Endothelial cell of umbilical vein (primary cell): ENCODE measurements around the gene CASKIN1. TPM values are rescaled to one million over a fixed set of nuclear protein-coding genes. Genes with fewer than 3 reads are reported as not detected.

Experiments
- BruUV-seq: library from RNA; stranded (reverse); fragments of 400-500 nt; replicated peaks from 2 replicates; lab custom pipeline; 2021; lab: Mats Ljungman, UMichigan
- CTCF ChIA-PET: fragments of 300-600, 350-600 bp; sonication (Branson Sonifier 250); formaldehyde crosslinking; loops from one replicate; lab custom pipeline; 2021; ENCODE audit warnings: antibody characterized with exemption, inconsistent platforms; lab: Charles Lee
- POLR2A ChIA-PET: fragments of 300-600, 350-600 bp; sonication (Branson Sonifier 250); formaldehyde crosslinking; loops from one replicate; lab custom pipeline; 2021; ENCODE audit warnings: antibody characterized with exemption, inconsistent platforms; lab: Charles Lee
- DNase-seq: peaks from one replicate; pipeline ENCODE4 v3.0.0-alpha.2; 2011; ENCODE audit warnings: low read depth, low spot score
- FAIRE-seq: peaks from 2 replicates; lab custom pipeline; 2011; peaks lifted over from hg19 to GRCh38; lab: Jason Lieb, UNC
- H2AFZ ChIP-seq: 2 replicates; pipeline ENCODE4 v1.6.0; 2012; ENCODE audit warnings: low read depth, low read length, control low read depth, inconsistent platforms
- H3K27ac ChIP-seq: 2 replicates; pipeline ENCODE4 v1.5.1; 2011; ENCODE audit warnings: low read depth, mild to moderate bottlenecking, control low read depth, low read length, moderate library complexity; ENCODE audit not compliant: insufficient read depth
- H3K27me3 ChIP-seq, 2 experiments: 2 replicates each; pipeline versions ENCODE4 v1.6.0 to v1.6.1; 2011; ENCODE audit warnings: low read length in 2 of 2, mixed read lengths in 1 of 2; ENCODE audit not compliant: control insufficient read depth in 2 of 2, insufficient read depth in 2 of 2
- H3K36me3 ChIP-seq, 2 experiments: 2 replicates in 1 of 2; 3 replicates in 1 of 2; pipeline ENCODE4 v1.5.1; 2011; ENCODE audit warnings: low read length in 2 of 2, mild to moderate bottlenecking in 1 of 2, moderate library complexity in 1 of 2; ENCODE audit not compliant: control insufficient read depth in 2 of 2, insufficient read depth in 2 of 2; ENCODE audit errors: extremely low read depth in 1 of 2
- H3K4me1 ChIP-seq: 3 replicates; pipeline ENCODE4 v1.5.1; 2011; ENCODE audit warnings: mild to moderate bottlenecking, low read length; ENCODE audit not compliant: control insufficient read depth, insufficient read depth; ENCODE audit errors: extremely low read depth
- H3K4me2 ChIP-seq: 2 replicates; pipeline ENCODE4 v1.6.1; 2011; ENCODE audit warnings: low read length, control low read depth, mixed read lengths; ENCODE audit not compliant: insufficient read depth
- H3K4me3 ChIP-seq, 3 experiments: fragments of 200-600 bp in 1 of 3; sonication (generic), shearing (Covaris generic) in 1 of 3; replicated peaks in 1 of 3; 2 replicates each; pipeline ENCODE4 v1.5.1; 2011 to 2016; ENCODE audit warnings: control low read depth in 3 of 3, low read length in 3 of 3, mild to moderate bottlenecking in 2 of 3, inconsistent platforms in 1 of 3, low read depth in 1 of 3, moderate library complexity in 1 of 3; ENCODE audit not compliant: insufficient read depth in 1 of 3
- H3K79me2 ChIP-seq: 2 replicates; pipeline ENCODE4 v1.6.0; 2012; ENCODE audit warnings: low read length, inconsistent platforms; ENCODE audit not compliant: control insufficient read depth, insufficient read depth
- H3K9ac ChIP-seq: replicated peaks from 2 replicates; pipeline ENCODE3; 2011; ENCODE audit warnings: low read length, control low read depth; ENCODE audit not compliant: insufficient read depth; ENCODE audit errors: extremely low read depth
- H3K9me1 ChIP-seq: replicated peaks from 3 replicates; pipeline ENCODE4 v1.6.0; 2011; ENCODE audit warnings: mild to moderate bottlenecking, low read length; ENCODE audit not compliant: control insufficient read depth, insufficient read depth; ENCODE audit errors: extremely low read depth
- H3K9me3 ChIP-seq: replicated peaks from 2 replicates; pipeline ENCODE4 v1.5.1; 2012; ENCODE audit warnings: low read length, inconsistent platforms; ENCODE audit not compliant: control insufficient read depth, insufficient read depth
- H4K20me1 ChIP-seq: replicated peaks from 2 replicates; pipeline ENCODE3; 2011; ENCODE audit warnings: mild to moderate bottlenecking, low read length; ENCODE audit not compliant: control insufficient read depth, insufficient read depth; ENCODE audit errors: extremely low read depth
- EZH2 ChIP-seq: IDR thresholded peaks from 2 replicates; pipeline ENCODE4 v1.6.1; 2012; ENCODE audit warnings: borderline replicate concordance, low read depth, mild to moderate bottlenecking, moderate library complexity, low read length, inconsistent platforms; ENCODE audit not compliant: severe bottlenecking
- GATA2 ChIP-seq: IDR thresholded peaks from 2 replicates; pipeline ENCODE4 v1.7.0; 2011; ENCODE audit warnings: low read depth, mild to moderate bottlenecking, moderate library complexity, mixed read lengths, low read length; ENCODE audit not compliant: insufficient read length, insufficient read depth
- JUN ChIP-seq: IDR thresholded peaks from 2 replicates; pipeline ENCODE4 v1.6.1; 2011; ENCODE audit warnings: borderline replicate concordance, low read depth; ENCODE audit not compliant: insufficient read length, insufficient read depth
- POLR2A ChIP-seq: IDR thresholded peaks from 2 replicates; pipeline ENCODE4 v1.6.1; 2012; ENCODE audit warnings: low read depth, mild to moderate bottlenecking, control low read depth, low read length
- dilution Hi-C: fragments of 300-500 bp; cut with MboI; formaldehyde crosslinking; loops from one replicate; pipeline ENCODE4 v1.15.0; 2019; ENCODE audit warnings: low sequenced_read_pairs; ENCODE audit not compliant: extremely low pct_ligation_motif_present
- intact Hi-C: fragments of 100-400 bp; cut with micrococcal nuclease; formaldehyde crosslinking; loops from one replicate; pipeline ENCODE4 v1.10.0; 2022
- polyA plus RNA-seq, 4 experiments: library from polyadenylated mRNA; depleted of rRNA in 3 of 4; stranded (reverse) in 3 of 4; unstranded in 1 of 4; fragments of >200 nt; gene quantifications; 2 replicates each; pipeline versions ENCODE4 v1.2.1 to v1.2.3, GENCODE V29; 2011 to 2012; ENCODE audit warnings: missing spikeins in 1 of 4
- total RNA-seq: library from RNA; stranded (reverse); gene quantifications from 2 replicates; pipeline ENCODE4 v1.2.3, GENCODE V29; 2021
- TF ChIP-seq, protein P1 (sequence below): IDR thresholded peaks from 2 replicates; pipeline ENCODE4 v1.6.1; 2011; ENCODE audit not compliant: insufficient read depth, insufficient read length
- TF ChIP-seq, protein P2 (sequence below), 2 donors: IDR thresholded peaks; 1 replicate in 1 of 2; 2 replicates in 1 of 2; pipeline ENCODE4 v1.5.1; 2011; ENCODE audit warnings: low read length in 2 of 2, mild to moderate bottlenecking in 2 of 2, moderate library complexity in 2 of 2, control low read depth in 1 of 2, inconsistent platforms in 1 of 2, low read depth in 1 of 2; ENCODE audit not compliant: insufficient read depth in 1 of 2; ENCODE audit errors: extremely low read depth in 1 of 2

The CASKIN1 gene
- total and polyA plus RNA-seq, 2 donors (not counting 3 experiments of a cell fraction or from before 2014, with no cell fraction given): 0.11 to 0.58 TPM

DNA sequence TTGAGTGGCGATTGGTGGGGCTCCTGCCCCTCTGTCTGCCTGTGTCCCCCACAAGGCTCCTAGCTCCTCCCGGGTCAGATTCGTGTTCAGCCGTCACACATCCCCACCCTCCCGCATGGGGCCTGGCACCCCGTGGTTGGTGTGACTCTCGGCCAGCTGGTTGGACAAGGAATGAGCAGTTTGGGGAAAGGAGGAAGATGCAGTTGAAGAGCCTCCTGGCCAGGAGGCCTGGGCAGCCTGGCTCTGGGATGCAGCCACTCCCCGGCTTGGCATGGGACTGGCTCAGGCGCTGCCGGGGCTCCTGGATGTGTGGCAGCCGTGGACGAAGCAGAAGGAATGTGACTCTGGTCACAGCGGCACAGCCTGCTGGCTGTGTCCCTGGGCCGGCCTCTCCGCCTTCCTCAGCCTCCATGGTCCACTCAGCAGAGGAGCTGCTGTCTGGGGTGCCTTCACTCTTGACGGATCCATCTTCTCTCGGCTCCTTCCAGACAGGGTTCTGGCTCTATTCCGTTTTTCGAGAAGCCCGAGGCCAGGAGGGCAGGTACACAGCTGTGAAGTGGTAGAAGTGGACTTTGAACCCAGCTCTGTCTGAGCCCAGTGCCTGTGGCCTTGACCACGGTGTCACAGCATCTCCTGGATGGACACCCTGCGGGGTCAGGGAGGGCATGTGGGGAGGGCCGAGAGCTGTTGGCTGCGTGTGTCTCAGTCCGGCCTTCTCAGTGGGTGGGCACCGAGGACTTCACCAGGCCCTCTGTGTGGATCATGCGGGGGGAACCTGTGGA lies 38.7 kb downstream of the CASKIN1 start:
- CTCF ChIA-PET: no interaction called here

More for the DNA sequence above, 38.7 kb downstream of the CASKIN1 start:
- intact Hi-C loops: no loop called here
- Histone ChIP-seq H3K4me2 (no peak overlapping the region), H3K4me1 (peaks cover 39% of the 10 kb centered on the region), H3K27me3 (no peaks in the 10 kb centered on the region), H4K20me1 (no peaks in the 10 kb centered on the region), H3K79me2 (peaks cover 91% of the 10 kb centered on the region), H3K4me3 (no peak overlapping the region), H3K9me1 (no peaks in the 10 kb centered on the region), H2AFZ (no peak overlapping the region), H3K9me3 (no peaks in the 10 kb centered on the region), H3K9ac (no peak overlapping the region), H3K27ac (peak overlapping the region; percentile 31), H3K36me3 (peaks cover 0 to 1% of the 10 kb centered on the region in 2 experiments)
- TF ChIP-seq, protein P1, sequence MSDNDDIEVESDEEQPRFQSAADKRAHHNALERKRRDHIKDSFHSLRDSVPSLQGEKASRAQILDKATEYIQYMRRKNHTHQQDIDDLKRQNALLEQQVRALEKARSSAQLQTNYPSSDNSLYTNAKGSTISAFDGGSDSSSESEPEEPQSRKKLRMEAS: no peak
- no peak for TF ChIP-seq JUN
- TF ChIP-seq POLR2A: no peak
- TF ChIP-seq GATA2: no peak
- no peak for TF ChIP-seq EZH2
- TF ChIP-seq, protein P2, sequence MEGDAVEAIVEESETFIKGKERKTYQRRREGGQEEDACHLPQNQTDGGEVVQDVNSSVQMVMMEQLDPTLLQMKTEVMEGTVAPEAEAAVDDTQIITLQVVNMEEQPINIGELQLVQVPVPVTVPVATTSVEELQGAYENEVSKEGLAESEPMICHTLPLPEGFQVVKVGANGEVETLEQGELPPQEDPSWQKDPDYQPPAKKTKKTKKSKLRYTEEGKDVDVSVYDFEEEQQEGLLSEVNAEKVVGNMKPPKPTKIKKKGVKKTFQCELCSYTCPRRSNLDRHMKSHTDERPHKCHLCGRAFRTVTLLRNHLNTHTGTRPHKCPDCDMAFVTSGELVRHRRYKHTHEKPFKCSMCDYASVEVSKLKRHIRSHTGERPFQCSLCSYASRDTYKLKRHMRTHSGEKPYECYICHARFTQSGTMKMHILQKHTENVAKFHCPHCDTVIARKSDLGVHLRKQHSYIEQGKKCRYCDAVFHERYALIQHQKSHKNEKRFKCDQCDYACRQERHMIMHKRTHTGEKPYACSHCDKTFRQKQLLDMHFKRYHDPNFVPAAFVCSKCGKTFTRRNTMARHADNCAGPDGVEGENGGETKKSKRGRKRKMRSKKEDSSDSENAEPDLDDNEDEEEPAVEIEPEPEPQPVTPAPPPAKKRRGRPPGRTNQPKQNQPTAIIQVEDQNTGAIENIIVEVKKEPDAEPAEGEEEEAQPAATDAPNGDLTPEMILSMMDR (IDR thresholded peaks at IDR 0.05; ENCODE audit: extremely low read depth in 1 of 2, insufficient read depth in 1 of 2, low read depth in 1 of 2, low read length in 2 of 2): no peak
- POLR2A ChIA-PET: interaction anchor here (1.0 kb wide), 1 partner anchor 12 kb away, joined by 4 read pairs; no protein-coding TSS in a partner anchor
- no peak for DNase-seq
- dilution Hi-C loops: loop anchor here (25.0 kb wide), 1 partner anchor 120 kb away; the partner anchor contains the start of genes NHERF2, NTHL1 and TSC2
- no TSS peak for BruUV-seq
- FAIRE-seq: no peak
